SK-N-SH (cell line): Measurements from ENCODE around the gene RGS7. TPM values are rescaled to one million over a fixed set of nuclear protein-coding genes. Genes with fewer than 3 reads are reported as not detected.

ENCODE experiments used
- CTCF ChIA-PET: fragments of 300-600, 350-600 bp; formaldehyde crosslinking; extraction: SDS; loops from one replicate; lab custom pipeline; 2021; lab: Yijun Ruan, JAX
- POLR2A ChIA-PET: fragments of 350-600 bp; sonication (Branson Sonifier 250); formaldehyde crosslinking; extraction: SDS; loops from one replicate; lab custom pipeline; 2020; ENCODE audit warnings: antibody characterized with exemption, inconsistent platforms; lab: Yijun Ruan, JAX
- DNase-seq: peaks from one replicate; pipeline ENCODE4 v3.0.0; 2012
- H2AFZ ChIP-seq: fragments of 200-600 bp; sonication (generic); 2 replicates; pipeline ENCODE4 v1.8.1; 2016; ENCODE audit warnings: antibody characterized with exemption, mild to moderate bottlenecking, low read depth
- H3F3A ChIP-seq: fragments of 200-600 bp; sonication (generic); replicated peaks from 2 replicates; pipeline ENCODE3; 2016; ENCODE audit warnings: antibody characterized with exemption, mild to moderate bottlenecking; ENCODE audit not compliant: insufficient read depth
- H3K27ac ChIP-seq, 2 experiments: fragments of 200-500 bp in 1 of 2; fragments of 200-600 bp in 1 of 2; sonication (Bioruptor generic) in 1 of 2; sonication (generic), shearing (Covaris generic) in 1 of 2; 2 replicates each; pipeline versions ENCODE4 v1.5.1 to v1.6.1; 2014 to 2016; ENCODE audit warnings: low read depth in 2 of 2, inconsistent platforms in 1 of 2, low read length in 1 of 2, mild to moderate bottlenecking in 1 of 2, mixed read lengths in 1 of 2
- H3K27me3 ChIP-seq: fragments of 200-600 bp; sonication (generic), shearing (Covaris generic); 2 replicates; pipeline ENCODE4 v1.6.1; 2016; ENCODE audit warnings: mixed run types; ENCODE audit not compliant: insufficient read depth
- H3K36me3 ChIP-seq, 2 experiments: fragments of 200-500 bp in 1 of 2; fragments of 200-600 bp in 1 of 2; sonication (Bioruptor generic) in 1 of 2; sonication (generic) in 1 of 2; replicated peaks in 1 of 2; 2 replicates each; pipeline versions ENCODE3 to v1.5.1; 2014 to 2016; ENCODE audit warnings: low read length in 1 of 2, mild to moderate bottlenecking in 1 of 2; ENCODE audit not compliant: insufficient read depth in 2 of 2, control insufficient read depth in 1 of 2
- H3K4me1 ChIP-seq, 2 experiments: fragments of 200-500 bp in 1 of 2; fragments of 200-600 bp in 1 of 2; sonication (Bioruptor generic) in 1 of 2; sonication (generic), shearing (Covaris generic) in 1 of 2; 2 replicates each; pipeline versions ENCODE4 v1.5.1 to v1.6.1; 2014 to 2016; ENCODE audit warnings: low read depth in 1 of 2, low read length in 1 of 2, mixed run types in 1 of 2; ENCODE audit not compliant: insufficient read depth in 2 of 2, control insufficient read depth in 1 of 2
- H3K4me2 ChIP-seq: fragments of 200-600 bp; sonication (generic), shearing (Covaris generic); 2 replicates; pipeline ENCODE4 v1.6.1; 2017; ENCODE audit warnings: mixed run types
- H3K4me3 ChIP-seq, 2 experiments: fragments of 200-500 bp in 1 of 2; fragments of 200-600 bp in 1 of 2; sonication (Bioruptor generic) in 1 of 2; sonication (generic), shearing (Covaris generic) in 1 of 2; 2 replicates each; pipeline versions ENCODE4 v1.5.1 to v1.8.1; 2014 to 2016; ENCODE audit warnings: low read depth in 2 of 2, inconsistent platforms in 1 of 2, low read length in 1 of 2, mild to moderate bottlenecking in 1 of 2, mixed read lengths in 1 of 2, moderate library complexity in 1 of 2
- H3K79me2 ChIP-seq: fragments of 200-600 bp; sonication (generic); 2 replicates; pipeline ENCODE4 v1.8.1; 2017; ENCODE audit warnings: mild to moderate bottlenecking; ENCODE audit not compliant: insufficient read depth
- H3K9ac ChIP-seq: fragments of 200-600 bp; sonication (generic); 2 replicates; pipeline ENCODE4 v1.6.1; 2017; ENCODE audit warnings: mixed run types
- H3K9me2 ChIP-seq: fragments of 200-600 bp; sonication (generic); 2 replicates; pipeline ENCODE4 v1.6.1; 2017; ENCODE audit warnings: mixed run types
- H3K9me3 ChIP-seq: fragments of 200-600 bp; sonication (generic); 2 replicates; pipeline ENCODE4 v1.6.1; 2017; ENCODE audit warnings: mixed run types, mild to moderate bottlenecking, moderate library complexity
- H4K20me1 ChIP-seq: fragments of 200-600 bp; sonication (generic); 2 replicates; pipeline ENCODE4 v1.6.1; 2017; ENCODE audit warnings: mild to moderate bottlenecking, mixed run types; ENCODE audit not compliant: insufficient read depth
- ELF1 ChIP-seq: IDR thresholded peaks from 2 replicates; pipeline ENCODE4 v1.4.0; 2012
- EP300 ChIP-seq, 2 experiments: IDR thresholded peaks; 2 replicates each; pipeline versions ENCODE4 v1.4.0 to v1.6.1; 2012; ENCODE audit warnings: borderline replicate concordance in 1 of 2, low read depth in 1 of 2, low read length in 1 of 2
- EZH2phosphoT487 ChIP-seq: fragments of 200-600 bp; sonication (generic); IDR thresholded peaks from 2 replicates; pipeline ENCODE4 v1.6.1; 2017; ENCODE audit warnings: low read depth, mixed run types, mild to moderate bottlenecking, antibody characterized with exemption, moderate library complexity, borderline replicate concordance
- FOXJ3 ChIP-seq: sonication (generic); formaldehyde crosslinking; IDR thresholded peaks from 2 replicates; pipeline ENCODE4 v1.5.1; 2020; ENCODE audit warnings: mild to moderate bottlenecking, missing genetic modification reagents
- FOXM1 ChIP-seq: IDR thresholded peaks from 2 replicates; pipeline ENCODE4 v1.4.0; 2012; ENCODE audit warnings: low read depth, mild to moderate bottlenecking
- GABPA ChIP-seq: IDR thresholded peaks from 2 replicates; pipeline ENCODE4 v1.4.0; 2012; ENCODE audit warnings: low read depth, mild to moderate bottlenecking
- JUND ChIP-seq: IDR thresholded peaks from 2 replicates; pipeline ENCODE4 v1.4.0; 2012
- MAX ChIP-seq: IDR thresholded peaks from 2 replicates; pipeline ENCODE4 v1.4.0; 2012; ENCODE audit warnings: low read depth
- MEF2A ChIP-seq: IDR thresholded peaks from 2 replicates; pipeline ENCODE4 v1.4.0; 2012; ENCODE audit warnings: low read depth, borderline replicate concordance
- PBX3 ChIP-seq: IDR thresholded peaks from 2 replicates; pipeline ENCODE4; 2012
- SIN3A ChIP-seq: IDR thresholded peaks from 2 replicates; pipeline ENCODE4 v1.6.1; 2012; ENCODE audit warnings: low read depth, mild to moderate bottlenecking, low read length, moderate library complexity, borderline replicate concordance
- TAF1 ChIP-seq: IDR thresholded peaks from 2 replicates; pipeline ENCODE4 v1.6.1; 2012; ENCODE audit warnings: low read depth, mild to moderate bottlenecking, low read length, moderate library complexity, borderline replicate concordance
- TCF12 ChIP-seq: IDR thresholded peaks from 2 replicates; pipeline ENCODE4 v1.4.0; 2012
- USF1 ChIP-seq: IDR thresholded peaks from 2 replicates; pipeline ENCODE4 v1.4.0; 2012; ENCODE audit warnings: low read depth, borderline replicate concordance
- USF2 ChIP-seq: fragments of 150-350 bp; IDR thresholded peaks from 2 replicates; pipeline ENCODE4 v1.6.1; 2017; ENCODE audit warnings: antibody characterized with exemption, low read length, low read depth, borderline replicate concordance
- YY1 ChIP-seq: IDR thresholded peaks from 2 replicates; pipeline ENCODE4 v1.4.0; 2012; ENCODE audit warnings: low read depth, mild to moderate bottlenecking
- ZBTB33 ChIP-seq: IDR thresholded peaks from 2 replicates; pipeline ENCODE4 v1.4.0; 2012; ENCODE audit warnings: low read depth, borderline replicate concordance
- WGBS: methylation state at CpG from one replicate; pipeline ENCODE4 v1.1.6; 2017; ENCODE audit warnings: low lambda C conversion rate; 5-methylcytosine and 5-hydroxymethylcytosine counted together
- polyA plus RNA-seq, 3 experiments: library from polyadenylated mRNA; depleted of rRNA; stranded (reverse); fragments of >200 nt; gene quantifications; 2 replicates each; pipeline ENCODE4 v1.2.3, GENCODE V29; 2012

Gene RGS7
- polyA plus RNA-seq, 1 of the 3 experiments (the other 2 are of a cell fraction), result 0.36 TPM

- no peak for TF ChIP-seq PBX3
- TF ChIP-seq JUND, result no peak
- TF ChIP-seq SIN3A, result no peak
- TF ChIP-seq USF2, result no peak
- no peak for TF ChIP-seq ZBTB33
- TF ChIP-seq FOXM1, result no peak
- TF ChIP-seq ELF1, result no peak
- TF ChIP-seq GABPA, result no peak
- TF ChIP-seq MAX, result no peak
- no peak for TF ChIP-seq YY1
- TF ChIP-seq TAF1, result no peak
- CTCF ChIA-PET, result interaction anchor here (1.0 kb wide), 1 partner anchor 33 kb away, joined by 5 read pairs; no protein-coding TSS in a partner anchor
- 16% methylated on average over 3 of the region's 3 CpGs for WGBS
Observed at GRCh38 chr1:241171991-241172390, 185.0 kb downstream of the RGS7 start.

GRCh38 chr1:241167121-241167630, 189.8 kb downstream of the RGS7 start:
- no peak overlapping the region for H3K9ac ChIP-seq
- H3K4me3 ChIP-seq, result no peak overlapping the region
- no peaks in the 10 kb centered on the region for H3F3A ChIP-seq
- ChIA-PET POLR2A (no interaction called here), CTCF (no interaction called here)
- WGBS, result 57% methylated on average over 14 of the region's 14 CpGs
- H2AFZ ChIP-seq, result no peak overlapping the region
- H3K4me1 ChIP-seq, result peaks cover 0 to 2% of the 10 kb centered on the region in 2 experiments; a peak in 2 of 4 replicates
- H3K9me2 ChIP-seq, result no peaks in the 10 kb centered on the region
- no peaks in the 10 kb centered on the region for H3K9me3 ChIP-seq
- no peaks in the 10 kb centered on the region for H4K20me1 ChIP-seq
- H3K4me2 ChIP-seq, result no peak overlapping the region
- H3K27me3 ChIP-seq, result no peaks in the 10 kb centered on the region
- no peaks in the 10 kb centered on the region for H3K79me2 ChIP-seq
- H3K36me3 ChIP-seq, result no peaks in the 10 kb centered on the region
- DNase-seq, result no peak
- no peak overlapping the region for H3K27ac ChIP-seq
- TF ChIP-seq TCF12, result no peak
- no peak for TF ChIP-seq FOXJ3
- TF ChIP-seq GABPA, result no peak
- no peak for TF ChIP-seq EZH2phosphoT487
- no peak for TF ChIP-seq MEF2A
- no peak for TF ChIP-seq EP300 (IDR thresholded peaks at IDR 0.05; ENCODE audit: borderline replicate concordance in 1 of 2, low read depth in 1 of 2, low read length in 1 of 2)
- no peak for TF ChIP-seq ELF1
- no peak for TF ChIP-seq ZBTB33
- TF ChIP-seq YY1, result no peak
- no peak for TF ChIP-seq USF1

More at GRCh38 chr1:241171991-241172390, 185.0 kb downstream of the RGS7 start:
- H3K4me1 ChIP-seq, result peaks cover 0 to 2% of the 10 kb centered on the region in 2 experiments; a peak in 2 of 4 replicates
- no peaks in the 10 kb centered on the region for H3K27me3 ChIP-seq
- no peak overlapping the region for H2AFZ ChIP-seq
- no peaks in the 10 kb centered on the region for H3F3A ChIP-seq
- no peaks in the 10 kb centered on the region for H3K9me2 ChIP-seq
- H4K20me1 ChIP-seq, result no peaks in the 10 kb centered on the region
- no peaks in the 10 kb centered on the region for H3K79me2 ChIP-seq
- POLR2A ChIA-PET, result no interaction called here
- H3K27ac ChIP-seq, result no peak overlapping the region
- no peak overlapping the region for H3K9ac ChIP-seq
- no peak for DNase-seq
- H3K36me3 ChIP-seq, result no peaks in the 10 kb centered on the region
- no peak overlapping the region for H3K4me2 ChIP-seq
- H3K4me3 ChIP-seq, result no peak overlapping the region
- H3K9me3 ChIP-seq, result no peaks in the 10 kb centered on the region
